Fibroblast of mammary gland (primary cell): Measurements from ENCODE around the gene SH3BP1.
A peak's percentile ranks its signal among the peaks of the same experiment; 100 is the strongest.

Source experiments
- DNase-seq: peaks from one replicate; pipeline ENCODE4 v3.0.0-alpha.2; 2010; ENCODE audit warnings: low read depth
- H3K4me3 ChIP-seq: 2 replicates; pipeline ENCODE4 v1.5.1; 2011; ENCODE audit warnings: low read depth, mild to moderate bottlenecking, low read length, moderate library complexity; ENCODE audit not compliant: control insufficient read depth
- CTCF ChIP-seq: conservative IDR thresholded peaks from 2 replicates; pipeline ENCODE4 v1.5.1; 2011; ENCODE audit warnings: low read depth, low read length, inconsistent platforms; ENCODE audit not compliant: control insufficient read depth, insufficient read depth

SH3BP1 gene

GRCh38 chr22:37672206-37672919, 32.9 kb downstream of the SH3BP1 start:
- no peak for DNase-seq
- TF ChIP-seq CTCF, result no peak
- no peak overlapping the region for H3K4me3 ChIP-seq

- H3K4me3 ChIP-seq, result no peak overlapping the region
- DNase-seq, result no peak
- no peak for TF ChIP-seq CTCF
Measured at GRCh38 chr22:37672920-37673455, 33.5 kb downstream of the SH3BP1 start.

GRCh38 chr22:37674248-37674647, 34.8 kb downstream of the SH3BP1 start:
- no peak for DNase-seq
- TF ChIP-seq CTCF, result no peak
- no peak overlapping the region for H3K4me3 ChIP-seq

GRCh38 chr22:37674951-37675929, 35.8 kb downstream of the SH3BP1 start, which contains the start of gene LGALS1:
Gene LGALS1, plus strand, starts transcription at chr22:37675636. Its CDS starts 67 bp downstream, at chr22:37675703.
- peak within 1 kb of the TSS; percentile 99 for H3K4me3 ChIP-seq
- TF ChIP-seq CTCF, result peak; percentile 5
- peak; percentile 97 for DNase-seq

- no peak for TF ChIP-seq CTCF
- peak overlapping the region; percentile 99 for H3K4me3 ChIP-seq
- DNase-seq, result peak; percentile 37
Measured at GRCh38 chr22:37675930-37676735, 36.7 kb downstream of the SH3BP1 start.
